Colonic mucosa (tissue), 4 donors: ENCODE data around the gene GSTA4. TPM values are rescaled to one million over a fixed set of nuclear protein-coding genes. Genes with fewer than 3 reads are reported as not detected.

Source experiments
- DNase-seq: peaks from one replicate; pipeline ENCODE4 v3.0.0-alpha.2; 2020
- H3K27ac ChIP-seq: fragments of 200-600 bp; one replicate; pipeline ENCODE4 v1.8.0; 2021
- H3K27me3 ChIP-seq: fragments of 200-600 bp; one replicate; pipeline ENCODE4 v1.8.0; 2021
- H3K36me3 ChIP-seq: fragments of 200-600 bp; one replicate; pipeline ENCODE4 v1.8.0; 2021
- H3K4me1 ChIP-seq: fragments of 200-600 bp; one replicate; pipeline ENCODE4 v1.8.0; 2021; ENCODE audit warnings: mild to moderate bottlenecking
- H3K4me3 ChIP-seq: fragments of 200-600 bp; one replicate; pipeline ENCODE4 v1.8.0; 2021
- H3K9ac ChIP-seq, 2 donors: one replicate each; pipeline ENCODE4 v1.7.0; 2013; ENCODE audit warnings: control low read depth in 2 of 2, low read depth in 2 of 2, low read length in 2 of 2
- H3K9me3 ChIP-seq: fragments of 200-600 bp; one replicate; pipeline ENCODE4 v1.8.0; 2021
- CTCF ChIP-seq: fragments of 200-600 bp; IDR thresholded peaks from one replicate; pipeline ENCODE4 v1.8.0; 2022; ENCODE audit warnings: antibody characterized with exemption, mild to moderate bottlenecking
- intact Hi-C: fragments of 100-400 bp; cut with DNase I; formaldehyde crosslinking; loops from one replicate; pipeline ENCODE4 v1.14.1; 2022
- total RNA-seq, 2 donors: library from RNA; stranded (reverse); fragmentation: NEBNext Ultra II Directional in 1 of 2; extraction: Animal tissue kit (Norgen Biotek cat#: 25700) in 1 of 2; gene quantifications; one replicate each; pipeline ENCODE4 v1.2.1, GENCODE V29; 2021
- donor health status: healthy.
- donor health status: DM: no; HTN: no; CAD: no.
- donor health status: DM: no; HTN: no; CAD: no.

GSTA4 gene
- total RNA-seq, 2 donors from 2014 or later, result 13.5 to 17.0 TPM

GRCh38 chr6:53027131-53027718, 32.1 kb upstream of the GSTA4 start:
- no peaks in the 10 kb centered on the region for H3K4me1 ChIP-seq
- no peaks in the 10 kb centered on the region for H3K9me3 ChIP-seq
- H3K9ac ChIP-seq, result no peak overlapping the region
- H3K36me3 ChIP-seq, result peaks cover 5% of the 10 kb centered on the region
- intact Hi-C loops, result no loop called here
- H3K27ac ChIP-seq, result no peak overlapping the region
- no peak for DNase-seq
- TF ChIP-seq CTCF, result no peak
- no peaks in the 10 kb centered on the region for H3K27me3 ChIP-seq
- no peak overlapping the region for H3K4me3 ChIP-seq

- H3K27me3 ChIP-seq, result no peaks in the 10 kb centered on the region
- intact Hi-C loops, result no loop called here
These were observed 31.4 kb upstream of the GSTA4 start for GRCh38 chr6:53026526-53026925.

GRCh38 chr6:53023323-53023722, 28.2 kb upstream of the GSTA4 start:
- intact Hi-C loops, result no loop called here
- Histone ChIP-seq H3K27me3 (no peaks in the 10 kb centered on the region), H3K4me1 (no peaks in the 10 kb centered on the region), H3K9ac (no peak overlapping the region), H3K4me3 (no peak overlapping the region), H3K27ac (no peak overlapping the region), H3K9me3 (no peaks in the 10 kb centered on the region), H3K36me3 (no peaks in the 10 kb centered on the region)
- no peak for DNase-seq
- TF ChIP-seq CTCF, result no peak

More at GRCh38 chr6:53026526-53026925, 31.4 kb upstream of the GSTA4 start:
- no peak for TF ChIP-seq CTCF
- H3K4me1 ChIP-seq, result no peaks in the 10 kb centered on the region
- no peak overlapping the region for H3K9ac ChIP-seq
- no peak overlapping the region for H3K4me3 ChIP-seq
- no peak for DNase-seq
- H3K36me3 ChIP-seq, result peaks cover 5% of the 10 kb centered on the region
- H3K27ac ChIP-seq, result no peak overlapping the region
- no peaks in the 10 kb centered on the region for H3K9me3 ChIP-seq

GRCh38 chr6:53020005-53020744, 25.1 kb upstream of the GSTA4 start:
- H3K9ac ChIP-seq, result no peak overlapping the region
- H3K36me3 ChIP-seq, result peaks cover 5% of the 10 kb centered on the region
- H3K4me1 ChIP-seq, result no peaks in the 10 kb centered on the region
- H3K9me3 ChIP-seq, result no peaks in the 10 kb centered on the region
- TF ChIP-seq CTCF, result no peak
- intact Hi-C loops, result no loop called here
- H3K27ac ChIP-seq, result no peak overlapping the region
- DNase-seq, result no peak
- H3K4me3 ChIP-seq, result no peak overlapping the region
- H3K27me3 ChIP-seq, result no peaks in the 10 kb centered on the region

- intact Hi-C loops, result no loop called here
- no peaks in the 10 kb centered on the region for H3K9me3 ChIP-seq
- H3K27me3 ChIP-seq, result no peaks in the 10 kb centered on the region
- no peaks in the 10 kb centered on the region for H3K4me1 ChIP-seq
- DNase-seq, result no peak
- H3K36me3 ChIP-seq, result peaks cover 5% of the 10 kb centered on the region
- no peak overlapping the region for H3K9ac ChIP-seq
- no peak overlapping the region for H3K27ac ChIP-seq
- TF ChIP-seq CTCF, result no peak
- no peak overlapping the region for H3K4me3 ChIP-seq
These were observed 23.4 kb upstream of the GSTA4 start for GRCh38 chr6:53018446-53018845.
